Fibroblast of the aortic adventitia (primary cell): ENCODE data around the gene MYT1. TPM values are rescaled to one million over a fixed set of nuclear protein-coding genes. Genes with fewer than 3 reads are reported as not detected.

Experiments
- DNase-seq: peaks from one replicate; pipeline ENCODE4 v3.0.0-alpha.2; 2010; ENCODE audit warnings: low read depth
- H3K4me3 ChIP-seq: 2 replicates; pipeline ENCODE4 v1.5.1; 2011; ENCODE audit warnings: low read depth, mild to moderate bottlenecking, control low read depth, low read length, moderate library complexity
- total RNA-seq: library from RNA; depleted of rRNA; stranded (reverse); fragments of >200 nt; gene quantifications from 2 replicates; pipeline ENCODE4 v1.2.3, GENCODE V29; 2012; ENCODE audit warnings: low replicate concordance
- TF ChIP-seq, protein P1 (sequence below): IDR thresholded peaks from 2 replicates; pipeline ENCODE4 v1.5.1; 2011; ENCODE audit warnings: mild to moderate bottlenecking, low read length, control low read depth, inconsistent platforms; ENCODE audit not compliant: insufficient read depth

MYT1 gene
- total RNA-seq, 1 donor: not detected

DNA sequence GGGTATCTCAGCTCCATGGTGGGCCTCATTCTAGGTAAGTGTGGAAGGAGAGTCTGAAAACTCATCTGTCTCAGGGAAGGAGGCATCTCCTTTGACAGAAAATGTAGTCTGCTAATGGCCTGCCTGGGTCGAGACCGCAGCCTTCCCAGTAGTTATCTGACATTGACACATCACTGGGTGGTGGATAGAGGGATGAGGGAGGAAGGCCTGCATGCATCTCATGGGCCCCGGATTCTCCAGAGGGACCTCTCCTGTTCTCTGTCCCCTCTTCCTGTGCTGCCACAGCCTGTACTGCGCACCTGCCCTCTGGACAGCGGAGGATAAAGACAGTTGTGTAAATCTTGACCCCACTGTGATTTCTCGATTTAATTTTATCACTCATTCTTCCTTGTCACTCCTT lies 96.0 kb downstream of the MYT1 start:
- TF ChIP-seq, protein P1, sequence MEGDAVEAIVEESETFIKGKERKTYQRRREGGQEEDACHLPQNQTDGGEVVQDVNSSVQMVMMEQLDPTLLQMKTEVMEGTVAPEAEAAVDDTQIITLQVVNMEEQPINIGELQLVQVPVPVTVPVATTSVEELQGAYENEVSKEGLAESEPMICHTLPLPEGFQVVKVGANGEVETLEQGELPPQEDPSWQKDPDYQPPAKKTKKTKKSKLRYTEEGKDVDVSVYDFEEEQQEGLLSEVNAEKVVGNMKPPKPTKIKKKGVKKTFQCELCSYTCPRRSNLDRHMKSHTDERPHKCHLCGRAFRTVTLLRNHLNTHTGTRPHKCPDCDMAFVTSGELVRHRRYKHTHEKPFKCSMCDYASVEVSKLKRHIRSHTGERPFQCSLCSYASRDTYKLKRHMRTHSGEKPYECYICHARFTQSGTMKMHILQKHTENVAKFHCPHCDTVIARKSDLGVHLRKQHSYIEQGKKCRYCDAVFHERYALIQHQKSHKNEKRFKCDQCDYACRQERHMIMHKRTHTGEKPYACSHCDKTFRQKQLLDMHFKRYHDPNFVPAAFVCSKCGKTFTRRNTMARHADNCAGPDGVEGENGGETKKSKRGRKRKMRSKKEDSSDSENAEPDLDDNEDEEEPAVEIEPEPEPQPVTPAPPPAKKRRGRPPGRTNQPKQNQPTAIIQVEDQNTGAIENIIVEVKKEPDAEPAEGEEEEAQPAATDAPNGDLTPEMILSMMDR: no peak
- no peak overlapping the region for H3K4me3 ChIP-seq

DNA sequence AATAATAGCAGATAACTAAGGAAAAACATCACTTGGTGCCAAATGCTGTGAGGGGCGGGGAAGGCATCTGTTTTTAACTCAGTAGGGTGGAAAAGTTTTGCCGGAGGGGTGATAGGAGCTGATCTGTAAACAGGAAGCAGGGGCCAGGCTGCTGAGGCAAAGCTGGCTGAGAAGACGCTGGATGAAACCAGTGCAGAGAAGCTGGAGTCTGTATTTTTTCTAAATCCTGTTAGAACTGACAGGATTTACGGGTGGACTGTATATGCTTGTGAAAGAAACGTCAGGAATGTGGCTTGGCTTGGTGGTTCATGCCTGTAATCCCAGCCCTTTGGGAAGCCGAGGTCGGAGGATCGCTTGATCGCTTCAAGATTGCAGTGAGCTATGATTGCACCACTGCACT lies 96.9 kb downstream of the MYT1 start:
- peak; percentile 61 for DNase-seq
- H3K4me3 ChIP-seq: peak overlapping the region; percentile 26
- TF ChIP-seq, protein P1: no peak

More for the DNA sequence above, 96.0 kb downstream of the MYT1 start:
- no peak for DNase-seq

DNA sequence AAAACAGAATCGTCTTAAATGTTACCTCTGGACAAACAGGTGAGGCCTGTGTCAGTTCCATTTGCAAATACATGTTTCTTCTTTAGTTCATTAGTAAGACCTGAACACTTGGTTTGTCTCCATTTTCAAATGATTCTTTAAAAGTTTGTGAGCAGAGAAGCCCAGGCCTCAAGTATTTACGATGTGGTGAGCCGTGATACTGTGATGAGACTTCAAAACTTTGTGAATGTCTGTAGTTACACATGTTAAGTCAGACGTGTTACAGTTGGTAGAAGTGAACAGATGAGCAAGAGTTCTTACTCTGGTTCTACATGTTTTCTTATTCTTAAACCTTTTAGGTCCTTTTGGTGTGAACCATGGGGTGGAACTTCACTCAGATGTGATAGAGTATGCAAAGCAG lies 99.8 kb downstream of the MYT1 start:
- H3K4me3 ChIP-seq: no peak overlapping the region
- DNase-seq: no peak
- TF ChIP-seq, protein P1: no peak

DNA sequence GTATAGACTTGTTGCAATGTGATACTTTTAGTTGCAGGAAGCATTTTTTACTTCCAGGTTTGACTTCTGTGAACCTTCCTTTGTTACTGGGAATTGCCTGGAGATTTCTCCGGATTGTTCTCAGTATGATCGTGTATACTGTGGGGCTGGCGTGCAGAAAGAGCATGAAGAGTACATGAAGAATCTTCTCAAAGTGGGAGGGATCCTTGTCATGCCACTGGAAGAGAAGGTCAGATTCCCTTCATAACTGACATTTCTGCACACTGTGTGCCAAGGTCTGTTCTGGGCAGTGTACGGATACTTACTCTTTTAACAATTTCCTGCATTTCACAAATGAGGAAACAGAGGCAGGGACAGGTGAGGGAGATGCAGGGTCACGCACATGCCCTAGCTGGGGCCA lies 100.9 kb downstream of the MYT1 start:
- H3K4me3 ChIP-seq: no peak overlapping the region
- TF ChIP-seq, protein P1: no peak
- DNase-seq: no peak

DNA sequence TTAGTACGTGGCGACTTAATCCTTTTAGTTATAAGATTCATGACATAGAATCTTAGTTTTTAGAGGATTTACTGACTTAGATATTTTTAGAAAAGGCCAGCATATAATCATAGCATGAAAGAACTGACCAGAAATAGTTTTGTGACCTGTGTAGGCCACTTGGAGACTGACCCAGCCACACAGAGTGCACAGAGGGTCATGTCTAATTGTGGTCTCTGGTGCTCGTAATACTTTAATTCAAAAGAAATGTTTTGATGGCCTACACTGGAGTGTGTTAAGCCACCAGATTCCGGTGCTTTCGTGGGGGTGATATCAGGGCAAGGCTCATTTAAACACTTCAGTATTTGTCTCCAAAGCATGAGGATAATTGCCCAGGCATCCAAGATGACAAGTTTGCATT lies 102.7 kb downstream of the MYT1 start:
- no peak overlapping the region for H3K4me3 ChIP-seq
- TF ChIP-seq, protein P1: no peak
- no peak for DNase-seq

DNA sequence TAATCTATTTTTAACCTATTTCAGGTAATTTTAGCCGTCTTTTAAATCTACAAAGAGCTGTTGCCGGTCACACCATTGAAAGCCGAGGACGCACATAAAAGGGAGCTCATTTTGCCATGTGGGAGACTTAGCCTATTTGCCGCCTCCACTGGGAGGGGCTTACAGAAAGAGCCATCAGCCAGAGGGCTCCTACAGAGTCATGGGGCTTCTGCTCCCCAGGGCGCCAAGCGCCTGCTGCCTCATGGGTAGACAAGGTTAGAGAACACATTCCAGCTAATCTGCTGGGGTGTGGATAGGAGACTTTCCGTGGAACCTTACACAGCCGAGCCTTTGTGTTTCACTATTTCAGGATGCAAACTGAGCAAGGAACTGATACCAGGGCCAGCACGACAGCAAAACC lies 103.9 kb downstream of the MYT1 start:
- DNase-seq: no peak
- TF ChIP-seq, protein P1: no peak
- no peak overlapping the region for H3K4me3 ChIP-seq

DNA sequence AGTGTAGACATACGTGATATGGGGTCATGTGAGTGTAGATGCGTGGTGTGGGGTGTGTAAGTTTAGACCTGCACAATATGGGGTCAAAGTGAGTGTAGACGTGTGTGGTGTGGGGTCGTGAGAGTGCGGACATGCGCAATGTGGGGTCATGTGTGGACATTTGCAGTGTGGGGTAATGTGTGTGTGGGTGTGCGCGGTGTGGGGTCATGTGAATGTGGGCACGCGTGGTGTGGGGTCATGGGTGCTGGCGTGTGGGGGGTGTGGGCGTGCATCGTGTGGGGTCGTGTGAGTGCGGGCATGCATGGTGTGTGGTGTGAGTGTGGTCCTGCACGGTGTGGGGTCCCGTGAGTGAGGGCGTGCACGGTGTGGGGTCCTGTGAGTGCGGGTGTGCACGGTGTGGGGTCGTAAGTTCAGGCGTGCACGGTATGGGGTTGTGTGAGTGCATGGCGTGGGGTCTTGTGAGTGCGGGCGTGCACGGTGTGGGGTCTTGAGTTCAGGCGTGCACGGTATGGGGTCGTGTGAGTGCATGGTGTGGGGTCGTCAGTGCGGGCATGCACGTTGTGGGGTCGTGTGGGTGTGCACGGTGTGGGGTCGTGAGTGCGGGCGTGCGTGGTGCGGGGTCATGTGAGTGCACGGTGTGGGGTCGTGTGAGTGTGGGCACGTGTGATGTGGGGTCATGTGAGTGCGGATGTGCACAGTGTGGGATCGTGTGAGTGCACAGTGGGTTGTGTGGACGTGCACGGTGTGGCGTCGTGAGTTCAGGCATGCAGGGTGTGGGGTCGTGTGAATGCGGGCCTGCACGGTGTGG lies 105.6 kb downstream of the MYT1 start:
- no peak for DNase-seq
- no peak overlapping the region for H3K4me3 ChIP-seq
- TF ChIP-seq, protein P1: no peak
